ENCODE measurements around the gene SVOP.

DNA sequence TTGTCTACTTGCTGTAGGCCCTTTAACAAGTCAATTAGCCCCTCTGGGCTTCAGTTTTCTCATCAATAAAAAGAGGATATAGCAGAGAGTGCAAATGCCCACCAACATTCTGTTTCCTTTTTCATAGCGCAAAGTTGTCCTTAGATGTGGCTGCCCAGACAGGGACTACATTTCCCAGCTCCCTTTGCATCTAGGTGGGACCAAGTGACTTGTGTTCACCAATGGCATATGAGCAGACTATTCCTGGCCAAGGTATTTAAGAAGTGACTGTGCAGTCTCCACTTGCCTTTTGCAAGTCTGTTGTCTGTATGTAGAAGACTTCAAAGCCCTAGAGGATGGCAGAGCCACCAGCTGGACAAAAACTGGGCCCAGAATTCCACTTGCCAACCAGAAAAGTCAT is 81.3 kb downstream of the SVOP start:
- TF ChIP-seq, protein P1, sequence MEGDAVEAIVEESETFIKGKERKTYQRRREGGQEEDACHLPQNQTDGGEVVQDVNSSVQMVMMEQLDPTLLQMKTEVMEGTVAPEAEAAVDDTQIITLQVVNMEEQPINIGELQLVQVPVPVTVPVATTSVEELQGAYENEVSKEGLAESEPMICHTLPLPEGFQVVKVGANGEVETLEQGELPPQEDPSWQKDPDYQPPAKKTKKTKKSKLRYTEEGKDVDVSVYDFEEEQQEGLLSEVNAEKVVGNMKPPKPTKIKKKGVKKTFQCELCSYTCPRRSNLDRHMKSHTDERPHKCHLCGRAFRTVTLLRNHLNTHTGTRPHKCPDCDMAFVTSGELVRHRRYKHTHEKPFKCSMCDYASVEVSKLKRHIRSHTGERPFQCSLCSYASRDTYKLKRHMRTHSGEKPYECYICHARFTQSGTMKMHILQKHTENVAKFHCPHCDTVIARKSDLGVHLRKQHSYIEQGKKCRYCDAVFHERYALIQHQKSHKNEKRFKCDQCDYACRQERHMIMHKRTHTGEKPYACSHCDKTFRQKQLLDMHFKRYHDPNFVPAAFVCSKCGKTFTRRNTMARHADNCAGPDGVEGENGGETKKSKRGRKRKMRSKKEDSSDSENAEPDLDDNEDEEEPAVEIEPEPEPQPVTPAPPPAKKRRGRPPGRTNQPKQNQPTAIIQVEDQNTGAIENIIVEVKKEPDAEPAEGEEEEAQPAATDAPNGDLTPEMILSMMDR (IDR thresholded peaks at IDR 0.05) = no peak
- no peak for TF ChIP-seq POLR2A (IDR thresholded peaks at IDR 0.05)

All from testis (tissue), 2 donors.